Tibial artery (tissue), 4 donors: Measurements from ENCODE around the gene MRGPRX4.
"Not testable (repeated sequence)": the region's sequence is repeated elsewhere in the genome, so short reads cannot be mapped to it uniquely, and the experiment has no call there.

ENCODE experiments used
- DNase-seq, 2 donors: peaks; one replicate each; pipeline ENCODE4 v3.0.0-alpha.2; 2019
- H3K27ac ChIP-seq, 2 donors: fragments of 200-600 bp; sonication (generic) in 1 of 2; 1 replicate in 1 of 2; 2 replicates in 1 of 2; pipeline ENCODE4 v1.5.1; 2018 to 2019; ENCODE audit warnings: mild to moderate bottlenecking in 1 of 2
- H3K27me3 ChIP-seq, 2 donors: fragments of 200-600 bp; sonication (generic) in 1 of 2; one replicate each; pipeline versions ENCODE4 v1.5.1 to v1.6.0; 2016 to 2019
- H3K36me3 ChIP-seq, 3 donors: fragments of 200-600 bp; sonication (generic) in 2 of 3; one replicate each; pipeline ENCODE4 v1.5.1; 2016 to 2019; ENCODE audit warnings: mild to moderate bottlenecking in 2 of 3
- H3K4me1 ChIP-seq, 4 donors: fragments of 200-600 bp; sonication (generic) in 2 of 4; 1 replicate in 3 of 4; 2 replicates in 1 of 4; pipeline ENCODE4 v1.5.1; 2016 to 2019
- H3K4me3 ChIP-seq, 2 donors: fragments of 200-600 bp; sonication (generic) in 1 of 2; 1 replicate in 1 of 2; 2 replicates in 1 of 2; pipeline ENCODE4 v1.5.1; 2018 to 2019; ENCODE audit warnings: mild to moderate bottlenecking in 2 of 2
- H3K9me3 ChIP-seq, 3 donors: fragments of 200-600 bp; sonication (generic) in 1 of 3; one replicate each; pipeline ENCODE4 v1.5.1; 2016 to 2019
- CTCF ChIP-seq, 2 experiments: fragments of 200-600 bp in 1 of 2; fragments of 450-650 bp in 1 of 2; IDR thresholded peaks; one replicate each; pipeline ENCODE4 v1.5.1; 2017 to 2019; ENCODE audit warnings: antibody characterized with exemption in 2 of 2, mild to moderate bottlenecking in 1 of 2, moderate library complexity in 1 of 2
- intact Hi-C: fragments of 100-400 bp; cut with DNase I; formaldehyde crosslinking; loops from one replicate; pipeline ENCODE4 v1.15.0; 2023; ENCODE audit warnings: low total_unique reads

MRGPRX4 gene

GRCh38 chr11:18196532-18196931, 23.9 kb downstream of the MRGPRX4 start:
- no peaks in the 10 kb centered on the region for H3K36me3 ChIP-seq
- intact Hi-C loops: no loop called here
- no peaks in the 10 kb centered on the region for H3K4me1 ChIP-seq
- H3K27me3 ChIP-seq: no peaks in the 10 kb centered on the region
- no peak for DNase-seq
- TF ChIP-seq CTCF (IDR thresholded peaks at IDR 0.05): no peak
- no peaks in the 10 kb centered on the region for H3K9me3 ChIP-seq
- no peak overlapping the region for H3K4me3 ChIP-seq
- no peak overlapping the region for H3K27ac ChIP-seq

GRCh38 chr11:18197738-18198137, 25.1 kb downstream of the MRGPRX4 start:
- H3K27ac ChIP-seq, H3K36me3 ChIP-seq, DNase-seq, intact Hi-C loops, H3K4me1 ChIP-seq, H3K9me3 ChIP-seq, H3K4me3 ChIP-seq, H3K27me3 ChIP-seq: not testable (repeated sequence)

- H3K27me3 ChIP-seq: peaks cover 0 to 10% of the 10 kb centered on the region in 2 donors
- no peaks in the 10 kb centered on the region for H3K36me3 ChIP-seq
- no peaks in the 10 kb centered on the region for H3K4me1 ChIP-seq
- no peak overlapping the region for H3K4me3 ChIP-seq
- no peaks in the 10 kb centered on the region for H3K9me3 ChIP-seq
- DNase-seq: no peak
- intact Hi-C loops: no loop called here
- no peak for TF ChIP-seq CTCF (IDR thresholded peaks at IDR 0.05)
- H3K27ac ChIP-seq: no peak overlapping the region
These were observed 31.1 kb downstream of the MRGPRX4 start for GRCh38 chr11:18203723-18204122.

- peaks cover 0 to 10% of the 10 kb centered on the region in 2 donors for H3K27me3 ChIP-seq
- TF ChIP-seq CTCF (IDR thresholded peaks at IDR 0.05): no peak
- no peak for DNase-seq
- H3K36me3 ChIP-seq: no peaks in the 10 kb centered on the region
- no peak overlapping the region for H3K4me3 ChIP-seq
- intact Hi-C loops: no loop called here
- H3K4me1 ChIP-seq: no peaks in the 10 kb centered on the region
- no peaks in the 10 kb centered on the region for H3K9me3 ChIP-seq
- no peak overlapping the region for H3K27ac ChIP-seq
These were observed 31.6 kb downstream of the MRGPRX4 start for GRCh38 chr11:18204220-18204619.

GRCh38 chr11:18204771-18205170, 32.1 kb downstream of the MRGPRX4 start:
- Histone ChIP-seq H3K36me3 (no peaks in the 10 kb centered on the region), H3K27me3 (peaks cover 0 to 10% of the 10 kb centered on the region in 2 donors), H3K27ac (no peak overlapping the region), H3K4me3 (no peak overlapping the region), H3K9me3 (no peaks in the 10 kb centered on the region), H3K4me1 (no peaks in the 10 kb centered on the region)
- DNase-seq: no peak
- intact Hi-C loops: no loop called here
- TF ChIP-seq CTCF (IDR thresholded peaks at IDR 0.05): no peak

GRCh38 chr11:18209058-18209457, 36.4 kb downstream of the MRGPRX4 start:
- Histone ChIP-seq H3K36me3 (no peaks in the 10 kb centered on the region), H3K4me3 (no peak overlapping the region), H3K4me1 (no peaks in the 10 kb centered on the region), H3K27me3 (peaks cover 0 to 10% of the 10 kb centered on the region in 2 donors), H3K9me3 (no peaks in the 10 kb centered on the region), H3K27ac (no peak overlapping the region)
- no peak for DNase-seq
- intact Hi-C loops: no loop called here
- no peak for TF ChIP-seq CTCF (IDR thresholded peaks at IDR 0.05)
